NCI-H2171 (cell line): ENCODE results near the gene RPL38.
A peak's percentile ranks its signal among the peaks of the same experiment; 100 is the strongest.

Experiments
- DNase-seq: peaks from one replicate; lab custom pipeline; 2025; lab: John Stamatoyannopoulos, UW

RPL38 gene

GRCh38 chr17:74203439-74204240 lies at the start of gene RPL38:
TSS of gene RPL38 (plus strand) at chr17:74203678. CDS start at chr17:74203956, 278 bp downstream.
- peak; percentile 93 for DNase-seq

- no peak for DNase-seq
Observed at GRCh38 chr17:74153821-74154430, 49.6 kb upstream of the RPL38 start.

- DNase-seq, result no peak
Observed at GRCh38 chr17:74156878-74157277, 46.6 kb upstream of the RPL38 start.

- no peak for DNase-seq
Observed at GRCh38 chr17:74157366-74157765, 46.1 kb upstream of the RPL38 start.

- no peak for DNase-seq
Observed at GRCh38 chr17:74158761-74159160, 44.7 kb upstream of the RPL38 start.

- no peak for DNase-seq
Observed at GRCh38 chr17:74159226-74159840, 44.1 kb upstream of the RPL38 start.

- no peak for DNase-seq
Observed at GRCh38 chr17:74160656-74161502, 42.6 kb upstream of the RPL38 start.

- DNase-seq, result no peak
Observed at GRCh38 chr17:74161503-74161875, 42.0 kb upstream of the RPL38 start.

GRCh38 chr17:74163271-74163821 lies 40.1 kb upstream of the RPL38 start:
- no peak for DNase-seq

GRCh38 chr17:74163836-74164235 lies 39.6 kb upstream of the RPL38 start:
- no peak for DNase-seq

- DNase-seq, result no peak
Observed at GRCh38 chr17:74164446-74165045, 38.9 kb upstream of the RPL38 start.

- no peak for DNase-seq
Observed at GRCh38 chr17:74165797-74166365, 37.6 kb upstream of the RPL38 start.

- no peak for DNase-seq
Observed at GRCh38 chr17:74170924-74171323, 32.6 kb upstream of the RPL38 start.

GRCh38 chr17:74172700-74173099 lies 30.8 kb upstream of the RPL38 start:
- no peak for DNase-seq

- peak; percentile 57 for DNase-seq
Observed at GRCh38 chr17:74176546-74177001, 26.9 kb upstream of the RPL38 start.

- no peak for DNase-seq
Observed at GRCh38 chr17:74177018-74177450, 26.4 kb upstream of the RPL38 start.

GRCh38 chr17:74179576-74179975 lies 23.9 kb upstream of the RPL38 start:
- DNase-seq, result no peak

GRCh38 chr17:74180336-74180735 lies 23.1 kb upstream of the RPL38 start:
- DNase-seq, result no peak

GRCh38 chr17:74181341-74181740 lies 22.1 kb upstream of the RPL38 start:
- DNase-seq, result no peak

GRCh38 chr17:74182041-74182723 lies 21.3 kb upstream of the RPL38 start:
- DNase-seq, result no peak
